Measurements from ENCODE around the gene GPC5. TPM values are rescaled to one million over a fixed set of nuclear protein-coding genes. Genes with fewer than 3 reads are reported as not detected.

Gene GPC5
- total RNA-seq, 1 experiment from 2014 or later: 0.15 TPM

GRCh38 chr13:92901739-92902138 is 1503.3 kb downstream of the GPC5 start:
- Mint-ChIP-seq H3K27me3 (ENCODE audit: low read depth) (no peaks in the 10 kb centered on the region), H3K36me3 (ENCODE audit: insufficient read depth in 1 of 3, low read depth in 3 of 3) (peaks cover 0 to 10% (median 0%) of the 10 kb centered on the region in 3 experiments; a peak in 4 of 7 replicates), H3K27ac (no peak overlapping the region), H3K4me1 (no peaks in the 10 kb centered on the region), H3K9me3 (peaks cover 6 to 14% of the 10 kb centered on the region in 2 experiments; a peak in 3 of 5 replicates), H3K4me3 (no peak overlapping the region)
- no peak overlapping the region for H3K4ac ChIP-seq (ENCODE audit: low read depth, low read length)
- no peak overlapping the region for H3K23ac ChIP-seq (ENCODE audit: insufficient read length, low read depth, low read length)
- H3K9me3 ChIP-seq (ENCODE audit: control insufficient read depth, low read depth, low read length): no peaks in the 10 kb centered on the region
- H2BK20ac ChIP-seq (ENCODE audit: low read depth, low read length, poor library complexity, severe bottlenecking): no peak overlapping the region
- no peak overlapping the region for H2AK5ac ChIP-seq (ENCODE audit: insufficient read length, low read length)
- no peak overlapping the region for H2AFZ ChIP-seq (ENCODE audit: low read length)
- H3K4me1 ChIP-seq (ENCODE audit: insufficient read depth, low read length): no peaks in the 10 kb centered on the region
- no peak overlapping the region for H3T11ph ChIP-seq (ENCODE audit: low read length)
- no peak overlapping the region for H4K91ac ChIP-seq (ENCODE audit: insufficient read length, low read depth, low read length)
- no peak overlapping the region for H3K9ac ChIP-seq (ENCODE audit: extremely low read depth, insufficient read length, low read length)
- H3K4me2 ChIP-seq (ENCODE audit: insufficient read depth, insufficient read length, low read length): no peak overlapping the region
- no peaks in the 10 kb centered on the region for H3K79me1 ChIP-seq (ENCODE audit: insufficient read depth, low read depth, low read length, poor library complexity, severe bottlenecking)
- no peak overlapping the region for H3K14ac ChIP-seq (ENCODE audit: insufficient read depth, low read length)
- no CpG with 5 or more reads among the region's 5 CpGs for WGBS (ENCODE audit: extremely low coverage, insufficient read length, low lambda C conversion rate)
- H4K20me1 ChIP-seq (ENCODE audit: control insufficient read depth, insufficient read depth, insufficient read length): no peaks in the 10 kb centered on the region
- no peak overlapping the region for H2BK15ac ChIP-seq (ENCODE audit: low read depth, low read length)
- H3K27ac ChIP-seq (ENCODE audit: insufficient read length, low read depth, low read length): no peak overlapping the region
- no peak overlapping the region for H2BK120ac ChIP-seq (ENCODE audit: low read depth, low read length, poor library complexity, severe bottlenecking)
- no peaks in the 10 kb centered on the region for H3K23me2 ChIP-seq (ENCODE audit: insufficient read length, low read depth, low read length, poor library complexity, severe bottlenecking)
- no peak overlapping the region for H3K56ac ChIP-seq (ENCODE audit: insufficient read length, low read depth, low read length)
- no peaks in the 10 kb centered on the region for H3K79me2 ChIP-seq (ENCODE audit: insufficient read depth, low read length)
- no peak overlapping the region for H2BK12ac ChIP-seq (ENCODE audit: insufficient read length, low read depth, low read length)
- DNase-seq: no peak
- H4K8ac ChIP-seq (replicated peaks; ENCODE audit: insufficient read length, low read depth, low read length): no peak overlapping the region
- H3K27me3 ChIP-seq (ENCODE audit: insufficient read depth, low read length): no peaks in the 10 kb centered on the region
- TF ChIP-seq CTCF (conservative IDR thresholded peaks at IDR 0.05): no peak
- no peak overlapping the region for H4K5ac ChIP-seq (ENCODE audit: insufficient read length, low read depth, low read length)
- no peak overlapping the region for H3K18ac ChIP-seq (ENCODE audit: insufficient read length, low read depth, low read length)
- no peak overlapping the region for H2BK5ac ChIP-seq (ENCODE audit: insufficient read length, low read length)

Measured in H9 (cell line).